ENCODE results near the gene BCL2.

GRCh38 chr18:63088262-63088661, 231.3 kb downstream of the BCL2 start:
- TF ChIP-seq CTCF (IDR thresholded peaks at IDR 0.05; ENCODE audit: low read depth, low read length) (no peak), EZH2phosphoT487 (IDR thresholded peaks at IDR 0.05; ENCODE audit: low read depth) (no peak)
